HCT116 (cell line): ENCODE data around the gene CDKL1. TPM values are rescaled to one million over a fixed set of nuclear protein-coding genes. Genes with fewer than 3 reads are reported as not detected.

Experiments used
- ATAC-seq: fragments of 200-7000 bp; cut with Tn5 transposase; 2 replicates; pipeline ENCODE4 v1.9.1; 2020; ENCODE audit warnings: mild to moderate bottlenecking, moderate library complexity
- BruUV-seq: library from RNA; stranded (reverse); fragments of 400-500 nt; replicated peaks from 2 replicates; lab custom pipeline; 2021; lab: Mats Ljungman, UMichigan
- CTCF ChIA-PET: fragments of 300-600 bp; sonication (Branson Sonifier 250); formaldehyde crosslinking; loops from one replicate; lab custom pipeline; 2021; ENCODE audit warnings: antibody characterized with exemption; lab: Charles Lee
- POLR2A ChIA-PET: fragments of 300-600, 350-600 bp; sonication (Branson Sonifier 250); formaldehyde crosslinking; loops from one replicate; lab custom pipeline; 2021; ENCODE audit warnings: antibody characterized with exemption; lab: Charles Lee
- RAD21 ChIA-PET, 2 experiments: fragments of 300-600 bp; sonication (Branson Sonifier 250); formaldehyde crosslinking; loops; one replicate each; lab custom pipeline; 2023; ENCODE audit warnings: low total read pairs in 2 of 2; ENCODE audit not compliant: uncharacterized antibody in 2 of 2, unreplicated experiment in 2 of 2, low non-redundant PET in 1 of 2; lab: Charles Lee
- DNase-seq: peaks from one replicate; pipeline ENCODE4 v3.0.0-alpha.2; 2010; ENCODE audit warnings: low read depth, low spot score
- H2AFZ ChIP-seq: fragments of 200-600 bp; shearing (Covaris generic), sonication (generic); 2 replicates; pipeline ENCODE4 v1.6.1; 2017; ENCODE audit warnings: low read depth, mixed run types, mixed read lengths, antibody characterized with exemption, low read length; ENCODE audit not compliant: poor library complexity, severe bottlenecking
- H3K27ac ChIP-seq: 2 replicates; pipeline ENCODE4 v1.5.1; 2012; ENCODE audit warnings: low read depth, low read length
- H3K27me3 ChIP-seq: fragments of 200-600 bp; sonication (generic); 2 replicates; pipeline ENCODE4 v1.6.1; 2016; ENCODE audit warnings: mixed run types, low read length, mixed read lengths; ENCODE audit not compliant: insufficient read depth
- H3K36me3 ChIP-seq, 2 experiments: fragments of 200-500 bp in 1 of 2; fragments of 200-600 bp in 1 of 2; sonication (Bioruptor generic) in 1 of 2; sonication (generic) in 1 of 2; 2 replicates each; pipeline versions ENCODE4 v1.5.1 to v1.6.1; 2014 to 2016; ENCODE audit warnings: low read length in 2 of 2, inconsistent platforms in 1 of 2, mixed read lengths in 1 of 2, mixed run types in 1 of 2; ENCODE audit not compliant: insufficient read depth in 2 of 2, control insufficient read depth in 1 of 2
- H3K4me1 ChIP-seq, 2 experiments: fragments of 200-600 bp in 1 of 2; sonication (generic) in 1 of 2; 2 replicates each; pipeline versions ENCODE4 v1.5.1 to v1.6.1; 2012 to 2017; ENCODE audit warnings: low read length in 2 of 2, inconsistent platforms in 1 of 2, mild to moderate bottlenecking in 1 of 2, mixed read lengths in 1 of 2, mixed run types in 1 of 2, moderate library complexity in 1 of 2; ENCODE audit not compliant: insufficient read depth in 2 of 2, control insufficient read depth in 1 of 2
- H3K4me2 ChIP-seq: fragments of 200-600 bp; sonication (generic); 2 replicates; pipeline ENCODE4 v1.6.1; 2017; ENCODE audit warnings: mixed run types, low read length, mixed read lengths
- H3K4me3 ChIP-seq, 2 experiments: fragments of 200-600 bp in 1 of 2; sonication (generic) in 1 of 2; replicated peaks in 1 of 2; 2 replicates each; pipeline ENCODE4 v1.5.1; 2011 to 2016; ENCODE audit warnings: low read length in 2 of 2, control low read depth in 1 of 2, low read depth in 1 of 2, mild to moderate bottlenecking in 1 of 2, mixed read lengths in 1 of 2, mixed run types in 1 of 2
- H3K79me2 ChIP-seq: fragments of 200-600 bp; sonication (generic); 2 replicates; pipeline ENCODE4 v1.6.1; 2017; ENCODE audit warnings: mild to moderate bottlenecking, mixed run types, low read length, moderate library complexity, mixed read lengths; ENCODE audit not compliant: insufficient read depth
- H3K9ac ChIP-seq: fragments of 200-600 bp; sonication (generic); 2 replicates; pipeline ENCODE4 v1.6.1; 2016; ENCODE audit warnings: low read length, mixed read lengths
- H3K9me2 ChIP-seq: fragments of 200-600 bp; sonication (generic), shearing (Covaris generic); 2 replicates; pipeline ENCODE4 v1.6.1; 2017; ENCODE audit warnings: mixed run types, mild to moderate bottlenecking, moderate library complexity; ENCODE audit not compliant: insufficient read depth
- H3K9me3 ChIP-seq, 2 experiments: fragments of 200-500 bp in 1 of 2; fragments of 200-600 bp in 1 of 2; sonication (Bioruptor generic) in 1 of 2; sonication (generic) in 1 of 2; 2 replicates each; pipeline ENCODE4 v1.6.1; 2014 to 2017; ENCODE audit warnings: low read length in 2 of 2, mixed read lengths in 2 of 2, inconsistent platforms in 1 of 2, low read depth in 1 of 2, mild to moderate bottlenecking in 1 of 2, mixed run types in 1 of 2, moderate library complexity in 1 of 2; ENCODE audit not compliant: control insufficient read depth in 1 of 2, insufficient read depth in 1 of 2
- H4K20me1 ChIP-seq: fragments of 200-600 bp; sonication (generic), shearing (Covaris generic); 2 replicates; pipeline ENCODE4 v1.6.1; 2017; ENCODE audit warnings: mixed run types, mild to moderate bottlenecking, moderate library complexity; ENCODE audit not compliant: insufficient read depth
- ATF3 ChIP-seq: IDR thresholded peaks from 2 replicates; pipeline ENCODE4 v1.6.1; 2012
- CEBPB ChIP-seq: IDR thresholded peaks from 2 replicates; pipeline ENCODE4 v1.6.1; 2012; ENCODE audit warnings: low read depth
- EGR1 ChIP-seq: IDR thresholded peaks from 2 replicates; pipeline ENCODE4 v1.6.1; 2012; ENCODE audit warnings: low read depth
- ELF1 ChIP-seq: IDR thresholded peaks from 2 replicates; pipeline ENCODE4 v1.6.1; 2012; ENCODE audit warnings: low read depth, borderline replicate concordance
- FOSL1 ChIP-seq: IDR thresholded peaks from 2 replicates; pipeline ENCODE4 v1.6.1; 2012; ENCODE audit warnings: low read depth
- JUND ChIP-seq: IDR thresholded peaks from 2 replicates; pipeline ENCODE4 v1.6.1; 2012
- SIN3A ChIP-seq: IDR thresholded peaks from 2 replicates; pipeline ENCODE4 v1.6.1; 2012; ENCODE audit warnings: low read depth
- SP1 ChIP-seq: IDR thresholded peaks from 2 replicates; pipeline ENCODE4 v1.6.1; 2012; ENCODE audit warnings: low read depth
- ZFX ChIP-seq: fragments of 450-650 bp; IDR thresholded peaks from 2 replicates; pipeline ENCODE4 v1.6.1; 2017
- intact Hi-C: fragments of 100-400 bp; cut with micrococcal nuclease; formaldehyde crosslinking; loops from 2 replicates; pipeline ENCODE4 v1.10.0; 2022
- total RNA-seq: library from RNA; stranded (reverse); gene quantifications from one replicate; pipeline ENCODE4 v1.2.1, GENCODE V29; 2021; ENCODE audit not compliant: unreplicated experiment
- TF ChIP-seq, protein P1 (sequence below): IDR thresholded peaks from 2 replicates; pipeline ENCODE4 v1.6.1; 2012
- TF ChIP-seq, protein P2 (sequence below), 3 experiments: fragments of 200-600 bp in 1 of 3; sonication (generic) in 1 of 3; IDR thresholded peaks in 2 of 3; conservative IDR thresholded peaks in 1 of 3; 2 replicates each; pipeline ENCODE4 v1.5.1; 2012 to 2017; ENCODE audit warnings: low read depth in 2 of 3, low read length in 2 of 3, antibody characterized with exemption in 1 of 3, borderline replicate concordance in 1 of 3, control low read depth in 1 of 3, mild to moderate bottlenecking in 1 of 3, mixed read lengths in 1 of 3, mixed run types in 1 of 3, moderate library complexity in 1 of 3; ENCODE audit not compliant: insufficient read depth in 1 of 3
- TF ChIP-seq, protein P3 (sequence below): IDR thresholded peaks from 2 replicates; pipeline ENCODE4 v1.6.1; 2011; ENCODE audit warnings: mild to moderate bottlenecking, low read length, moderate library complexity; ENCODE audit not compliant: insufficient replicate concordance; ENCODE audit errors: extremely low read depth

CDKL1 gene
- total RNA-seq, 1 experiment from 2014 or later = 7.1 TPM

- no peak overlapping the region for H3K27ac ChIP-seq
- DNase-seq = peak; percentile 21
- no peaks in the 10 kb centered on the region for H3K36me3 ChIP-seq
- peak overlapping the region; percentile 23; the same call in 1 of the 2 replicates for H3K9ac ChIP-seq
- ATAC-seq = peak; percentile 69
- no TSS peak for BruUV-seq
- H3K4me2 ChIP-seq = peak overlapping the region; percentile 74
- RAD21 ChIA-PET = no interaction called here
- H3K9me2 ChIP-seq = no peaks in the 10 kb centered on the region
- H4K20me1 ChIP-seq = no peaks in the 10 kb centered on the region
- H3K4me3 ChIP-seq = peak overlapping the region in 1 of 2 experiments; percentile 29; a peak in 2 of 4 replicates
- peaks cover 9 to 36% of the 10 kb centered on the region in 2 experiments for H3K4me1 ChIP-seq
- intact Hi-C loops = no loop called here
- H3K79me2 ChIP-seq = no peaks in the 10 kb centered on the region
- CTCF ChIA-PET = no interaction called here
- TF ChIP-seq ELF1 (no peak), SP1 (peak; percentile 57), FOSL1 (peak; percentile 41; the same call in 1 of the 2 replicates), JUND (peak; percentile 41; the same call in 1 of the 2 replicates)
- TF ChIP-seq, protein P1, sequence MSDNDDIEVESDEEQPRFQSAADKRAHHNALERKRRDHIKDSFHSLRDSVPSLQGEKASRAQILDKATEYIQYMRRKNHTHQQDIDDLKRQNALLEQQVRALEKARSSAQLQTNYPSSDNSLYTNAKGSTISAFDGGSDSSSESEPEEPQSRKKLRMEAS = no peak
- TF ChIP-seq, protein P2, sequence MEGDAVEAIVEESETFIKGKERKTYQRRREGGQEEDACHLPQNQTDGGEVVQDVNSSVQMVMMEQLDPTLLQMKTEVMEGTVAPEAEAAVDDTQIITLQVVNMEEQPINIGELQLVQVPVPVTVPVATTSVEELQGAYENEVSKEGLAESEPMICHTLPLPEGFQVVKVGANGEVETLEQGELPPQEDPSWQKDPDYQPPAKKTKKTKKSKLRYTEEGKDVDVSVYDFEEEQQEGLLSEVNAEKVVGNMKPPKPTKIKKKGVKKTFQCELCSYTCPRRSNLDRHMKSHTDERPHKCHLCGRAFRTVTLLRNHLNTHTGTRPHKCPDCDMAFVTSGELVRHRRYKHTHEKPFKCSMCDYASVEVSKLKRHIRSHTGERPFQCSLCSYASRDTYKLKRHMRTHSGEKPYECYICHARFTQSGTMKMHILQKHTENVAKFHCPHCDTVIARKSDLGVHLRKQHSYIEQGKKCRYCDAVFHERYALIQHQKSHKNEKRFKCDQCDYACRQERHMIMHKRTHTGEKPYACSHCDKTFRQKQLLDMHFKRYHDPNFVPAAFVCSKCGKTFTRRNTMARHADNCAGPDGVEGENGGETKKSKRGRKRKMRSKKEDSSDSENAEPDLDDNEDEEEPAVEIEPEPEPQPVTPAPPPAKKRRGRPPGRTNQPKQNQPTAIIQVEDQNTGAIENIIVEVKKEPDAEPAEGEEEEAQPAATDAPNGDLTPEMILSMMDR (IDR thresholded peaks at IDR 0.05 in 2 of 3, conservative IDR thresholded peaks at IDR 0.05 in 1 of 3; ENCODE audit: borderline replicate concordance in 1 of 3, insufficient read depth in 1 of 3, low read depth in 2 of 3, low read length in 2 of 3) = peak in 2 of 3 experiments; percentile 17 to 28; a peak in 3 of 6 replicates
- TF ChIP-seq, all 23 proteins: peak for 4
- Histone ChIP-seq H2AFZ (no peak overlapping the region), H3K9me3 (no peaks in the 10 kb centered on the region), H3K27me3 (no peaks in the 10 kb centered on the region)
- POLR2A ChIA-PET = no interaction called here
These were observed 31.9 kb downstream of the CDKL1 start for GRCh38 chr14:50364792-50365191.

DNA sequence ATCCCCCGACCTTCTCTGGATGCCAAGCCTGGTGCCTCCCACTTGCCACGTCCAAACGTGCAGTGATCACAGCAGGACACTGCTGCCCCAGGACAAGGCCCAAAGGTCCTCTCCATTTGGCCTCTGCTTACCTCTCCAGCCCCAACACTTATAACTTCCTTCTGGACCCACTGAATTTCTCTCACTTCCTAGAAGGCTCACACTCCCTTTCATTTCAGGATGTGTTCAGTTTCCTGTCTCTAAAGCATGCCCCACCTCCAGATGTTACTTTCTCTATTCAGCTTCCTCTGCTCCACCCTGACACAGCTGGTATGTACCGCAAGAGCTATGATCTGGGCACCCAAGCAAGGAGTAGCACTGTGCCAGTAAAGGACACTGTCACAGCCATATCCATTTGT, 33.0 kb downstream of the CDKL1 start:
- DNase-seq (no peak), ATAC-seq (no peak)
- CTCF ChIA-PET = no interaction called here
- Histone ChIP-seq H3K4me3 (no peak overlapping the region), H3K27ac (no peak overlapping the region), H3K9me2 (no peaks in the 10 kb centered on the region), H3K9ac (no peak overlapping the region), H3K4me2 (peak overlapping the region; percentile 74; the same call in 1 of the 2 replicates), H3K9me3 (no peaks in the 10 kb centered on the region), H4K20me1 (no peaks in the 10 kb centered on the region), H3K4me1 (peaks cover 9 to 36% of the 10 kb centered on the region in 2 experiments), H3K36me3 (no peaks in the 10 kb centered on the region), H3K79me2 (no peaks in the 10 kb centered on the region), H2AFZ (no peak overlapping the region), H3K27me3 (no peaks in the 10 kb centered on the region)
- intact Hi-C loops = no loop called here
- RAD21 ChIA-PET = no interaction called here
- POLR2A ChIA-PET = no interaction called here
- no TSS peak for BruUV-seq
- no peak for TF ChIP-seq CEBPB
- no peak for TF ChIP-seq ELF1
- TF ChIP-seq, protein P3, sequence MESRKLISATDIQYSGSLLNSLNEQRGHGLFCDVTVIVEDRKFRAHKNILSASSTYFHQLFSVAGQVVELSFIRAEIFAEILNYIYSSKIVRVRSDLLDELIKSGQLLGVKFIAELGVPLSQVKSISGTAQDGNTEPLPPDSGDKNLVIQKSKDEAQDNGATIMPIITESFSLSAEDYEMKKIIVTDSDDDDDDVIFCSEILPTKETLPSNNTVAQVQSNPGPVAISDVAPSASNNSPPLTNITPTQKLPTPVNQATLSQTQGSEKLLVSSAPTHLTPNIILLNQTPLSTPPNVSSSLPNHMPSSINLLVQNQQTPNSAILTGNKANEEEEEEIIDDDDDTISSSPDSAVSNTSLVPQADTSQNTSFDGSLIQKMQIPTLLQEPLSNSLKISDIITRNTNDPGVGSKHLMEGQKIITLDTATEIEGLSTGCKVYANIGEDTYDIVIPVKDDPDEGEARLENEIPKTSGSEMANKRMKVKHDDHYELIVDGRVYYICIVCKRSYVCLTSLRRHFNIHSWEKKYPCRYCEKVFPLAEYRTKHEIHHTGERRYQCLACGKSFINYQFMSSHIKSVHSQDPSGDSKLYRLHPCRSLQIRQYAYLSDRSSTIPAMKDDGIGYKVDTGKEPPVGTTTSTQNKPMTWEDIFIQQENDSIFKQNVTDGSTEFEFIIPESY = no peak
- no peak for TF ChIP-seq ZFX
- no peak for TF ChIP-seq EGR1
- TF ChIP-seq SIN3A = no peak
- TF ChIP-seq SP1 = no peak
- TF ChIP-seq FOSL1 = no peak
- TF ChIP-seq ATF3 = no peak
